Endothelial cell of umbilical vein (primary cell): ENCODE results near the gene UBE2I. TPM values are rescaled to one million over a fixed set of nuclear protein-coding genes. Genes with fewer than 3 reads are reported as not detected.

Experiments used
- BruUV-seq: library from RNA; stranded (reverse); fragments of 400-500 nt; replicated peaks from 2 replicates; lab custom pipeline; 2021; lab: Mats Ljungman, UMichigan
- CTCF ChIA-PET: fragments of 300-600, 350-600 bp; sonication (Branson Sonifier 250); formaldehyde crosslinking; loops from one replicate; lab custom pipeline; 2021; ENCODE audit warnings: antibody characterized with exemption, inconsistent platforms; lab: Charles Lee
- POLR2A ChIA-PET: fragments of 300-600, 350-600 bp; sonication (Branson Sonifier 250); formaldehyde crosslinking; loops from one replicate; lab custom pipeline; 2021; ENCODE audit warnings: antibody characterized with exemption, inconsistent platforms; lab: Charles Lee
- DNase-seq: peaks from one replicate; pipeline ENCODE4 v3.0.0-alpha.2; 2011; ENCODE audit warnings: low read depth, low spot score
- FAIRE-seq: peaks from 2 replicates; lab custom pipeline; 2011; peaks lifted over from hg19 to GRCh38; lab: Jason Lieb, UNC
- H2AFZ ChIP-seq: 2 replicates; pipeline ENCODE4 v1.6.0; 2012; ENCODE audit warnings: low read depth, low read length, control low read depth, inconsistent platforms
- H3K27ac ChIP-seq: 2 replicates; pipeline ENCODE4 v1.5.1; 2011; ENCODE audit warnings: low read depth, mild to moderate bottlenecking, control low read depth, low read length, moderate library complexity; ENCODE audit not compliant: insufficient read depth
- H3K27me3 ChIP-seq, 2 experiments: 2 replicates each; pipeline versions ENCODE4 v1.6.0 to v1.6.1; 2011; ENCODE audit warnings: low read length in 2 of 2, mixed read lengths in 1 of 2; ENCODE audit not compliant: control insufficient read depth in 2 of 2, insufficient read depth in 2 of 2
- H3K36me3 ChIP-seq, 2 experiments: 2 replicates in 1 of 2; 3 replicates in 1 of 2; pipeline ENCODE4 v1.5.1; 2011; ENCODE audit warnings: low read length in 2 of 2, mild to moderate bottlenecking in 1 of 2, moderate library complexity in 1 of 2; ENCODE audit not compliant: control insufficient read depth in 2 of 2, insufficient read depth in 2 of 2; ENCODE audit errors: extremely low read depth in 1 of 2
- H3K4me1 ChIP-seq: 3 replicates; pipeline ENCODE4 v1.5.1; 2011; ENCODE audit warnings: mild to moderate bottlenecking, low read length; ENCODE audit not compliant: control insufficient read depth, insufficient read depth; ENCODE audit errors: extremely low read depth
- H3K4me2 ChIP-seq: 2 replicates; pipeline ENCODE4 v1.6.1; 2011; ENCODE audit warnings: low read length, control low read depth, mixed read lengths; ENCODE audit not compliant: insufficient read depth
- H3K4me3 ChIP-seq, 3 experiments: fragments of 200-600 bp in 1 of 3; sonication (generic), shearing (Covaris generic) in 1 of 3; replicated peaks in 1 of 3; 2 replicates each; pipeline ENCODE4 v1.5.1; 2011 to 2016; ENCODE audit warnings: control low read depth in 3 of 3, low read length in 3 of 3, mild to moderate bottlenecking in 2 of 3, inconsistent platforms in 1 of 3, low read depth in 1 of 3, moderate library complexity in 1 of 3; ENCODE audit not compliant: insufficient read depth in 1 of 3
- H3K79me2 ChIP-seq: 2 replicates; pipeline ENCODE4 v1.6.0; 2012; ENCODE audit warnings: low read length, inconsistent platforms; ENCODE audit not compliant: control insufficient read depth, insufficient read depth
- H3K9ac ChIP-seq: replicated peaks from 2 replicates; pipeline ENCODE3; 2011; ENCODE audit warnings: low read length, control low read depth; ENCODE audit not compliant: insufficient read depth; ENCODE audit errors: extremely low read depth
- H3K9me1 ChIP-seq: replicated peaks from 3 replicates; pipeline ENCODE4 v1.6.0; 2011; ENCODE audit warnings: mild to moderate bottlenecking, low read length; ENCODE audit not compliant: control insufficient read depth, insufficient read depth; ENCODE audit errors: extremely low read depth
- H3K9me3 ChIP-seq: replicated peaks from 2 replicates; pipeline ENCODE4 v1.5.1; 2012; ENCODE audit warnings: low read length, inconsistent platforms; ENCODE audit not compliant: control insufficient read depth, insufficient read depth
- H4K20me1 ChIP-seq: replicated peaks from 2 replicates; pipeline ENCODE3; 2011; ENCODE audit warnings: mild to moderate bottlenecking, low read length; ENCODE audit not compliant: control insufficient read depth, insufficient read depth; ENCODE audit errors: extremely low read depth
- CTCF ChIP-seq, 2 donors: IDR thresholded peaks; 1 replicate in 1 of 2; 2 replicates in 1 of 2; pipeline ENCODE4 v1.5.1; 2011; ENCODE audit warnings: low read length in 2 of 2, mild to moderate bottlenecking in 2 of 2, moderate library complexity in 2 of 2, control low read depth in 1 of 2, inconsistent platforms in 1 of 2, low read depth in 1 of 2; ENCODE audit not compliant: insufficient read depth in 1 of 2; ENCODE audit errors: extremely low read depth in 1 of 2
- EZH2 ChIP-seq: IDR thresholded peaks from 2 replicates; pipeline ENCODE4 v1.6.1; 2012; ENCODE audit warnings: borderline replicate concordance, low read depth, mild to moderate bottlenecking, moderate library complexity, low read length, inconsistent platforms; ENCODE audit not compliant: severe bottlenecking
- FOS ChIP-seq: IDR thresholded peaks from 2 replicates; pipeline ENCODE4 v1.6.1; 2011; ENCODE audit warnings: mild to moderate bottlenecking, low read length, moderate library complexity, borderline replicate concordance; ENCODE audit not compliant: insufficient read depth
- GATA2 ChIP-seq: IDR thresholded peaks from 2 replicates; pipeline ENCODE4 v1.7.0; 2011; ENCODE audit warnings: low read depth, mild to moderate bottlenecking, moderate library complexity, mixed read lengths, low read length; ENCODE audit not compliant: insufficient read length, insufficient read depth
- JUN ChIP-seq: IDR thresholded peaks from 2 replicates; pipeline ENCODE4 v1.6.1; 2011; ENCODE audit warnings: borderline replicate concordance, low read depth; ENCODE audit not compliant: insufficient read length, insufficient read depth
- MAX ChIP-seq: IDR thresholded peaks from 2 replicates; pipeline ENCODE4 v1.6.1; 2011; ENCODE audit not compliant: insufficient read depth, insufficient read length
- MYC ChIP-seq: IDR thresholded peaks from one replicate; pipeline ENCODE4 v1.6.1; 2011; ENCODE audit warnings: mild to moderate bottlenecking, low read depth, low read length
- POLR2A ChIP-seq: IDR thresholded peaks from 2 replicates; pipeline ENCODE4 v1.6.1; 2012; ENCODE audit warnings: low read depth, mild to moderate bottlenecking, control low read depth, low read length
- dilution Hi-C: fragments of 300-500 bp; cut with MboI; formaldehyde crosslinking; loops from one replicate; pipeline ENCODE4 v1.15.0; 2019; ENCODE audit warnings: low sequenced_read_pairs; ENCODE audit not compliant: extremely low pct_ligation_motif_present
- intact Hi-C: fragments of 100-400 bp; cut with micrococcal nuclease; formaldehyde crosslinking; loops from one replicate; pipeline ENCODE4 v1.10.0; 2022
- polyA plus RNA-seq, 4 experiments: library from polyadenylated mRNA; depleted of rRNA in 3 of 4; stranded (reverse) in 3 of 4; unstranded in 1 of 4; fragments of >200 nt; gene quantifications; 2 replicates each; pipeline versions ENCODE4 v1.2.1 to v1.2.3, GENCODE V29; 2011 to 2012; ENCODE audit warnings: missing spikeins in 1 of 4
- total RNA-seq: library from RNA; stranded (reverse); gene quantifications from 2 replicates; pipeline ENCODE4 v1.2.3, GENCODE V29; 2021

Gene UBE2I
- total and polyA plus RNA-seq, 2 donors (not counting 3 experiments of a cell fraction or from before 2014, with no cell fraction given), result 122 to 233 TPM

GRCh38 chr16:1361685-1362360, 52.4 kb downstream of the UBE2I start:
- Histone ChIP-seq H3K4me1 (no peaks in the 10 kb centered on the region), H2AFZ (no peak overlapping the region), H3K9me1 (no peaks in the 10 kb centered on the region), H3K79me2 (peaks cover 14% of the 10 kb centered on the region), H3K4me3 (no peak overlapping the region), H3K9ac (no peak overlapping the region), H3K4me2 (no peak overlapping the region), H3K27me3 (no peaks in the 10 kb centered on the region), H3K36me3 (peaks cover 12 to 38% of the 10 kb centered on the region in 2 experiments), H4K20me1 (no peaks in the 10 kb centered on the region), H3K27ac (no peak overlapping the region), H3K9me3 (no peaks in the 10 kb centered on the region)
- BruUV-seq, result no TSS peak
- intact Hi-C loops (no loop called here), dilution Hi-C loops (no loop called here)
- TF ChIP-seq GATA2, result no peak
- no peak for TF ChIP-seq POLR2A
- TF ChIP-seq MAX, result no peak
- no peak for TF ChIP-seq JUN
- TF ChIP-seq FOS, result no peak
- no peak for TF ChIP-seq MYC
- TF ChIP-seq EZH2, result no peak
- no peak for TF ChIP-seq CTCF (IDR thresholded peaks at IDR 0.05; ENCODE audit: extremely low read depth in 1 of 2, insufficient read depth in 1 of 2, low read depth in 1 of 2, low read length in 2 of 2)
- DNase-seq, result no peak
- no peak for FAIRE-seq
- POLR2A ChIA-PET, result no interaction called here
- CTCF ChIA-PET, result no interaction called here
